Activated CD8-positive, alpha-beta memory T cell treated with anti-CD3 and anti-CD28 coated beads for 4 hours (primary cell): ENCODE measurements around the gene DNAAF2.

ENCODE experiments used
- DNase-seq, 2 donors: peaks; one replicate each; pipeline ENCODE4 v3.0.0-alpha.2; 2020; ENCODE audit warnings: low read depth in 2 of 2

DNAAF2 gene

DNA sequence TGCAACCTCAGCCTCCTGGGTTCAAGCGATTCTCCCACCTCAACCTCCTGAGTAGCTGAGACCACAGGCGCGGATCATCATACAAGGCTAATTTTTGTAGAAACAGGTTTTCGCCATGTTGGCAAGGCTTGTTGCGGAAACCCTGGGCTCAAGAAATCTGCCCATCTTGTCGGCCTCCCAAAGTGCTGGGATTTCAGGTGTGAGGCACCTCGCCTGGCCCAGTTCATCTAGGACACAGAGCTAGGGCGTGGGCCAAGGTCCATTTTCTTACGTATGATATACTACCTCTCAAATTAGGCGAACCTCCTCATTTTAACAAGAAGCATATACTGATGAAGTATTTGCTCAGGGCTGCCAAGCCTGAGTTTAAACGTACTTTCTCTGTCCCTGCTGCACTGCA, 51.0 kb downstream of the DNAAF2 start:
- no peak for DNase-seq

DNA sequence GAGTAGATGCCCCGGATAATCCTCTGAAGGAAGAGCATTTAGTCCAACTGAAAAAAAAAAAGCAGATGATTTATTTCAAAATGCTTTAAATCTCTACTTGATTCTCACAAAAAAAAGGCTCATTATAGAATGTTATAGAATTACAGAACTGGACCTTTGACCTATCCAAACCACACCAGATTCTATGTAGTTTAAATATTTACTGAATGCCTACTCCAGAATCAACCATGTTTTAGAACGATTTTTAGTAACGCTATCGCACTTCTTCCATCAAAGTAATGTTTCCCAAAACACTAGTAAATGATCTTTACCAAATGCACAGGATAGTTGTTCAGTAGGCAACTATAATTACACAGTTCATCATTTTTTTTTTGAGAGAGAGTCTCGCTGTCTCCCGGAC, 51.4 kb downstream of the DNAAF2 start:
- no peak for DNase-seq

DNA sequence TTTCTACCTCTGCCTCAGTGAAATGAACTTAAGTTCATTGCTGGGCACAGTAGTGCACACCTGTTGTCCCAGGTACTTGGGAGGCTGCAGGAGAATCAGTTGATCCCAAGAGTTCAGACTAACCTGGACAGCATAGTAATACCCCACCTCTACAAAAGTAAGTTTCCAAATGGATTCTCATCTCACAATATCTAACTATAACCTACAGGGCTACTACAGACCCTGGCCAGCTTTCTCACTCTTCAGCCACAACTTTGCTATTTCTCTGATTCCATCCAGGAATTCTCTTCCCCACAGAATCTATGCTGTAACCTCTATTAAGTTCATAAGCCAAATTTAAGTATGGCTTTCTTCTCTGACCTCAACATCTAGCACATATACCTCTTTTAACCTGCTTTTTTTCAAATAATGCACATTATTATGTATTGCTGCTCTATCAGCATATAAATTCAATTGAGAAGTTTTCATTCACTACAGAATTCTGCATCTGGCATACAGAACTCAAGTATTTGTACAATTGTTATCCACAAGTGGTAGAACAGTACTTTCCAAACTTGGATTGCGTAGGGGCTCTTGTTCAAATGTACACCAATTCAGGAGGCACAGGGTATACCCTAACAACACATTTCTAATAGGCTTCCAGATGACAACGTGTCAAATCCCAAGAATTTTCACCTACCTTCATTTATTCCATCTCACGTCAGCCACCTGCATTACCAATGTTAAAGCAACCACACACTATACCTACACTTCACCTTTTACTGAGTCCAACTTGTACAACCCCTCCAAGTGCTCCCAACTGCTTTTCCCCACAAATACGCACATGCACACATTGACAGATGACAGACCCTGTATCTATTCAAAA, 52.7 kb downstream of the DNAAF2 start:
- no peak for DNase-seq

DNA sequence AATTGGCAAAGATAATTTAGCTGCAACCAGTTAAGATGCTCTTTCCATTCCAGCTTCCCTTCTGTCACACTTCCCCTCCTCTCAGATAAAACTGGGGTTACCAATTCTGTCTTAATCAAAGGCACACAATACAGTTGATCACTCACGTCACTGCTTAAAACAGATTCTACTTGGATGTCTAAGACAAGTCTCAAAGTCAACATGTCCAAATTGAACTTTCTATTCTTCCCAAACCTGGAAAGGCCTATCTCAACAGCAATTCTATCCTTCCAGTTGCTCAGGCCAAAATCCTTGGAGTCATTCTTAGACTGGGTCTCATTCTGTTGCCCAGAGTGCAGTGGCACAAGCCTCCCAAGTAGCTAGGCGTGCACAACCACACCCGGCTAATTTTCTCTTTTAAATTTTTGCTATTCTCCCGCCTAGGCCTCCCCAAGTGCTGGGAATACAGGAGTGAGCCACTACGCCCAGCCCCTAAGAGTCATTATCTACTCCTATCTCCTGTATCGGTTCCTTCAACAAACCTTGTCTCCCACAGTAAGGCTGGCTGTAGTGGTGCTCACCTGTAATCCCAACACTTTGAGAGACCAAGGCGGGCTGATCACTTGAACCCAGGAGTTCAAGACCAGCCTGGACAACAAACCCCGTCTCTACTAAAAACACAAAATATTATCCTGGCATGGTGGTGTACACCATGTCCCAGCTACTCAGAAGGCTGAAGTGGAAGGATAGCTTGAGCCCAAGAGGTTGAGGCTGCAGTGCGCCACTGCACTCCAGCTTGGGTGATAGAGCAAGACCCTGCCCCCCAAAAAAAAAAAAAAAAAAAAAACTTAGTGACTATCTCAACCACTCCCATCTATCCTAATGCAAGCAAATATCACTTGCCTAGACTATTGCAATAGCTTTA, 53.6 kb downstream of the DNAAF2 start:
- no peak for DNase-seq

DNA sequence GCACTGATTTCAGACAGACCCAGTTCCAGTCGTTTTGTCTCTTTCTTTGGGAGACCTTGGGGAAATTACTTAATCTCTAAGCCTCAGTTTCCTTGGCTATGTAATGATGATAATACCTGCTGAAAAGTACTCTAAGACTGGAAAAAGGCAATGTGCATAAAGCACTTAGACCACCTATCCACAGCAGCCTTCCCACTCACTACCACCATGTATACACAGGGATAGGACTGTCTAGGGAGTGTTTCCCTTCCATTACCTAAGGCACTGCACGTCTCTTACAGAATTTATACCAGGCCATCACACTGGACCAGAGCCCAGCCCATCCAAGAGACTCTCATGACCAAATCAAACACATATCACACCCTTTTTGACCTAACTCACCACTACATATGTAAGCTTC, 55.2 kb downstream of the DNAAF2 start:
- DNase-seq = no peak

DNA sequence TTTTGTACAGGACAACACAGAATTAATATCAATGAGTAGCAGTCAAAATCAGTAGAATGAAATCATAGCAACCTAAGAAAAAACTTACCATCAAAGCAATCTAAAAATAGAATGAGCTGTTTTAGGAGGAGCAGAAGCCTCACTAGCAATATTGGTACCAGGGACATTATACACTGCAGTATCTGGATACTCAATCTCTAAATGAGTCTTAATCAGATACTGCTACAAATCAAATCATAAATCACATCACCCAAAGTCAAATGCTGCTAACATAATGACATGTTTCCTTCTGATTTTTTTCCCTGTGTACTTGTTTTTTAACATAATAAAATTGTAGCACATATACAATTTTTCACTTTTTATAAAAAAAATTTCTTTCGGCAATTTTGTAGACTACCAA, 56.9 kb downstream of the DNAAF2 start:
- DNase-seq = no peak
